Kidney capillary endothelial cell (primary cell): Measurements from ENCODE around the gene CELF1.
A peak's percentile ranks its signal among the peaks of the same experiment; 100 is the strongest.

Source experiments
- DNase-seq: peaks from one replicate; pipeline ENCODE4 v3.0.0-alpha.2; 2018; ENCODE audit warnings: low spot score

CELF1 gene

GRCh38 chr11:47485107-47485506, 67.8 kb downstream of the CELF1 start:
- no peak for DNase-seq

- DNase-seq, result no peak
Measured at GRCh38 chr11:47483457-47483856, 69.5 kb downstream of the CELF1 start.

- DNase-seq, result no peak
Measured at GRCh38 chr11:47480762-47481161, 72.2 kb downstream of the CELF1 start.

GRCh38 chr11:47478651-47479329, 74.1 kb downstream of the CELF1 start:
- DNase-seq, result no peak

GRCh38 chr11:47477753-47478152, 75.2 kb downstream of the CELF1 start:
- no peak for DNase-seq

- peak; percentile 38 for DNase-seq
Measured at GRCh38 chr11:47477323-47477722, 75.6 kb downstream of the CELF1 start.

GRCh38 chr11:47470671-47471070, 82.3 kb downstream of the CELF1 start:
- no peak for DNase-seq

GRCh38 chr11:47469361-47470179, 83.4 kb downstream of the CELF1 start:
- no peak for DNase-seq

GRCh38 chr11:47468598-47469214, 84.2 kb downstream of the CELF1 start:
- no peak for DNase-seq

GRCh38 chr11:47467357-47467756, 85.6 kb downstream of the CELF1 start:
- no peak for DNase-seq

- DNase-seq, result peak; percentile 10
Measured at GRCh38 chr11:47466701-47467250, 86.2 kb downstream of the CELF1 start.

- DNase-seq, result peak; percentile 17
Measured at GRCh38 chr11:47466201-47466600, 86.7 kb downstream of the CELF1 start.

- no peak for DNase-seq
Measured at GRCh38 chr11:47464483-47464882, 88.4 kb downstream of the CELF1 start.

GRCh38 chr11:47461876-47462275, 91.1 kb downstream of the CELF1 start:
- DNase-seq, result no peak

- peak; percentile 2 for DNase-seq
Measured at GRCh38 chr11:47460571-47461235, 92.2 kb downstream of the CELF1 start.

- peak; percentile 42 for DNase-seq
Measured at GRCh38 chr11:47454258-47454671, 98.7 kb downstream of the CELF1 start.

GRCh38 chr11:47453365-47453764, 99.6 kb downstream of the CELF1 start:
- no peak for DNase-seq

- DNase-seq, result no peak
Measured at GRCh38 chr11:47451990-47452389, 100.9 kb downstream of the CELF1 start.

- no peak for DNase-seq
Measured at GRCh38 chr11:47451436-47451835, 101.5 kb downstream of the CELF1 start.

GRCh38 chr11:47449541-47449940, 103.4 kb downstream of the CELF1 start:
- DNase-seq, result no peak

GRCh38 chr11:47448566-47449427, 104.1 kb downstream of the CELF1 start, which contains the start of gene RAPSN:
Gene RAPSN (minus strand): TSS chr11:47449136. CDS start chr11:47448964, 172 bp downstream.
- DNase-seq, result no peak
